ENCODE data around the gene SFT2D3.
A peak's percentile ranks its signal among the peaks of the same experiment; 100 is the strongest.

The SFT2D3 gene

GRCh38 chr2:127681976-127682857, 19.1 kb upstream of the SFT2D3 start:
- DNase-seq (ENCODE audit: low spot score), result no peak

GRCh38 chr2:127683056-127683455, 18.2 kb upstream of the SFT2D3 start:
- no peak for DNase-seq (ENCODE audit: low spot score)

- no peak for DNase-seq (ENCODE audit: low spot score)
Measured at GRCh38 chr2:127683757-127684156, 17.5 kb upstream of the SFT2D3 start.

GRCh38 chr2:127685410-127686080, 15.8 kb upstream of the SFT2D3 start:
- DNase-seq (ENCODE audit: low spot score), result no peak

GRCh38 chr2:127688405-127688804, 12.9 kb upstream of the SFT2D3 start:
- no peak for DNase-seq (ENCODE audit: low spot score)

GRCh38 chr2:127690696-127691095, 10.6 kb upstream of the SFT2D3 start:
- DNase-seq (ENCODE audit: low spot score), result no peak

- peak; percentile 52 for DNase-seq (ENCODE audit: low spot score)
Measured at GRCh38 chr2:127694986-127695385, 6.3 kb upstream of the SFT2D3 start.

GRCh38 chr2:127695491-127696472, 5.5 kb upstream of the SFT2D3 start:
- DNase-seq (ENCODE audit: low spot score), result peak; percentile 75

GRCh38 chr2:127697482-127698180, 3.7 kb upstream of the SFT2D3 start:
- no peak for DNase-seq (ENCODE audit: low spot score)

GRCh38 chr2:127698553-127699355, 2.5 kb upstream of the SFT2D3 start:
- DNase-seq (ENCODE audit: low spot score), result no peak

- no peak for DNase-seq (ENCODE audit: low spot score)
Measured at GRCh38 chr2:127700527-127701192, 637 bp upstream of the SFT2D3 start.

GRCh38 chr2:127701651-127702394, 526 bp downstream of the SFT2D3 start:
- DNase-seq (ENCODE audit: low spot score), result peak; percentile 84

GRCh38 chr2:127702395-127703009, 1.2 kb downstream of the SFT2D3 start:
- no peak for DNase-seq (ENCODE audit: low spot score)

- DNase-seq (ENCODE audit: low spot score), result no peak
Measured at GRCh38 chr2:127703282-127703681, 2.0 kb downstream of the SFT2D3 start.

GRCh38 chr2:127704641-127705390, 3.5 kb downstream of the SFT2D3 start:
- DNase-seq (ENCODE audit: low spot score), result no peak

- DNase-seq (ENCODE audit: low spot score), result no peak
Measured at GRCh38 chr2:127705391-127706065, 4.2 kb downstream of the SFT2D3 start.

GRCh38 chr2:127706215-127706990, 5.1 kb downstream of the SFT2D3 start:
- DNase-seq (ENCODE audit: low spot score), result no peak
